PC-9 (cell line): ENCODE data around the gene MAGI1. TPM values are rescaled to one million over a fixed set of nuclear protein-coding genes. Genes with fewer than 3 reads are reported as not detected.

Experiments
- BruUV-seq: library from RNA; stranded (reverse); fragments of 400-500 nt; replicated peaks from 2 replicates; lab custom pipeline; 2021; lab: Mats Ljungman, UMichigan
- CTCF ChIA-PET: fragments of 300-600 bp; sonication (Branson Sonifier 250); formaldehyde crosslinking; loops from one replicate; lab custom pipeline; 2022; ENCODE audit warnings: antibody characterized with exemption; lab: Charles Lee
- POLR2A ChIA-PET: fragments of 300-600 bp; sonication (Branson Sonifier 250); formaldehyde crosslinking; loops from one replicate; lab custom pipeline; 2022; ENCODE audit warnings: antibody characterized with exemption; ENCODE audit not compliant: unreplicated experiment; lab: Charles Lee
- DNase-seq, 2 experiments: peaks; one replicate each; pipeline versions ENCODE4 v3.0.0 to v3.0.0-alpha.2; 2015 to 2022; ENCODE audit warnings: mixed read lengths in 1 of 2
- H2AFZ ChIP-seq: fragments of 200-600 bp; sonication (generic); 2 replicates; pipeline ENCODE4 v1.8.1; 2017; ENCODE audit warnings: antibody characterized with exemption
- H3F3A ChIP-seq: fragments of 200-600 bp; sonication (generic); 2 replicates; pipeline ENCODE4 v1.8.1; 2017; ENCODE audit warnings: antibody characterized with exemption, mild to moderate bottlenecking, low read depth; ENCODE audit not compliant: insufficient read depth
- H3K27ac ChIP-seq: fragments of 200-600 bp; sonication (generic); 2 replicates; pipeline ENCODE4 v1.6.1; 2016; ENCODE audit warnings: mixed run types
- H3K27me3 ChIP-seq: fragments of 200-600 bp; sonication (generic); 2 replicates; pipeline ENCODE4 v1.6.1; 2016; ENCODE audit warnings: low read depth, mixed run types; ENCODE audit not compliant: insufficient read depth
- H3K36me3 ChIP-seq: fragments of 200-600 bp; sonication (generic); 2 replicates; pipeline ENCODE4 v1.6.1; 2016; ENCODE audit warnings: low read depth, mixed run types
- H3K4me1 ChIP-seq: fragments of 200-600 bp; sonication (generic); replicated peaks from 2 replicates; pipeline ENCODE4 v1.6.1; 2016; ENCODE audit warnings: mixed run types; ENCODE audit not compliant: insufficient read depth
- H3K4me2 ChIP-seq: fragments of 200-600 bp; sonication (generic); 2 replicates; pipeline ENCODE4 v1.6.1; 2017; ENCODE audit warnings: mixed run types
- H3K4me3 ChIP-seq: fragments of 200-600 bp; sonication (generic); 2 replicates; pipeline ENCODE4 v1.6.1; 2016; ENCODE audit warnings: mixed run types
- H3K79me2 ChIP-seq: fragments of 200-600 bp; sonication (generic); 2 replicates; pipeline ENCODE4 v1.6.1; 2017; ENCODE audit warnings: low read depth, mixed run types
- H3K9me2 ChIP-seq: fragments of 200-600 bp; sonication (generic); 2 replicates; pipeline ENCODE4 v1.8.1; 2017; ENCODE audit warnings: mild to moderate bottlenecking; ENCODE audit not compliant: insufficient read depth
- H3K9me3 ChIP-seq: fragments of 200-600 bp; sonication (generic); 2 replicates; pipeline ENCODE4 v1.8.1; 2016; ENCODE audit warnings: low read depth; ENCODE audit not compliant: insufficient read depth
- H4K20me1 ChIP-seq: fragments of 200-600 bp; sonication (generic); 2 replicates; pipeline ENCODE4 v1.8.1; 2017; ENCODE audit not compliant: insufficient read depth
- EZH2 ChIP-seq: fragments of 200-600 bp; sonication (generic); IDR thresholded peaks from 2 replicates; pipeline ENCODE4 v1.8.0; 2017; ENCODE audit warnings: antibody characterized with exemption, low read depth
- intact Hi-C: fragments of 100-400 bp; cut with micrococcal nuclease; formaldehyde crosslinking; loops from one replicate; pipeline ENCODE4 v1.10.0; 2022; ENCODE audit not compliant: unreplicated experiment
- total RNA-seq: library from RNA; stranded (reverse); gene quantifications from 2 replicates; pipeline ENCODE4 v1.2.3, GENCODE V29; 2021
- TF ChIP-seq, protein P1 (sequence below): fragments of 200-600 bp; sonication (generic); conservative IDR thresholded peaks from 2 replicates; pipeline ENCODE4 v1.6.1; 2017; ENCODE audit warnings: mixed run types, antibody characterized with exemption, mild to moderate bottlenecking, moderate library complexity

The MAGI1 gene
- total RNA-seq, 1 experiment from 2014 or later = 23.3 TPM

- peak overlapping the region; percentile 86 for H3K4me2 ChIP-seq
- H3K9me3 ChIP-seq = no peaks in the 10 kb centered on the region
- intact Hi-C loops = no loop called here
- ChIA-PET CTCF (no interaction called here), POLR2A (no interaction called here)
- peak overlapping the region; percentile 92 for H2AFZ ChIP-seq
- no peaks in the 10 kb centered on the region for H3K36me3 ChIP-seq
- TF ChIP-seq, protein P1, sequence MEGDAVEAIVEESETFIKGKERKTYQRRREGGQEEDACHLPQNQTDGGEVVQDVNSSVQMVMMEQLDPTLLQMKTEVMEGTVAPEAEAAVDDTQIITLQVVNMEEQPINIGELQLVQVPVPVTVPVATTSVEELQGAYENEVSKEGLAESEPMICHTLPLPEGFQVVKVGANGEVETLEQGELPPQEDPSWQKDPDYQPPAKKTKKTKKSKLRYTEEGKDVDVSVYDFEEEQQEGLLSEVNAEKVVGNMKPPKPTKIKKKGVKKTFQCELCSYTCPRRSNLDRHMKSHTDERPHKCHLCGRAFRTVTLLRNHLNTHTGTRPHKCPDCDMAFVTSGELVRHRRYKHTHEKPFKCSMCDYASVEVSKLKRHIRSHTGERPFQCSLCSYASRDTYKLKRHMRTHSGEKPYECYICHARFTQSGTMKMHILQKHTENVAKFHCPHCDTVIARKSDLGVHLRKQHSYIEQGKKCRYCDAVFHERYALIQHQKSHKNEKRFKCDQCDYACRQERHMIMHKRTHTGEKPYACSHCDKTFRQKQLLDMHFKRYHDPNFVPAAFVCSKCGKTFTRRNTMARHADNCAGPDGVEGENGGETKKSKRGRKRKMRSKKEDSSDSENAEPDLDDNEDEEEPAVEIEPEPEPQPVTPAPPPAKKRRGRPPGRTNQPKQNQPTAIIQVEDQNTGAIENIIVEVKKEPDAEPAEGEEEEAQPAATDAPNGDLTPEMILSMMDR = no peak
- no peak for TF ChIP-seq EZH2
- no TSS peak for BruUV-seq
- no peaks in the 10 kb centered on the region for H3K79me2 ChIP-seq
- H3F3A ChIP-seq = peaks cover 9% of the 10 kb centered on the region; the same call in 1 of the 2 replicates
- H4K20me1 ChIP-seq = no peaks in the 10 kb centered on the region
- H3K27me3 ChIP-seq = no peaks in the 10 kb centered on the region
- H3K4me1 ChIP-seq = peaks cover 5% of the 10 kb centered on the region
- DNase-seq = no peak
- peak overlapping the region; percentile 62 for H3K4me3 ChIP-seq
- no peak overlapping the region for H3K27ac ChIP-seq
- H3K9me2 ChIP-seq = no peaks in the 10 kb centered on the region
Observed at GRCh38 chr3:66068255-66068654, 29.5 kb upstream of the MAGI1 start.

DNA sequence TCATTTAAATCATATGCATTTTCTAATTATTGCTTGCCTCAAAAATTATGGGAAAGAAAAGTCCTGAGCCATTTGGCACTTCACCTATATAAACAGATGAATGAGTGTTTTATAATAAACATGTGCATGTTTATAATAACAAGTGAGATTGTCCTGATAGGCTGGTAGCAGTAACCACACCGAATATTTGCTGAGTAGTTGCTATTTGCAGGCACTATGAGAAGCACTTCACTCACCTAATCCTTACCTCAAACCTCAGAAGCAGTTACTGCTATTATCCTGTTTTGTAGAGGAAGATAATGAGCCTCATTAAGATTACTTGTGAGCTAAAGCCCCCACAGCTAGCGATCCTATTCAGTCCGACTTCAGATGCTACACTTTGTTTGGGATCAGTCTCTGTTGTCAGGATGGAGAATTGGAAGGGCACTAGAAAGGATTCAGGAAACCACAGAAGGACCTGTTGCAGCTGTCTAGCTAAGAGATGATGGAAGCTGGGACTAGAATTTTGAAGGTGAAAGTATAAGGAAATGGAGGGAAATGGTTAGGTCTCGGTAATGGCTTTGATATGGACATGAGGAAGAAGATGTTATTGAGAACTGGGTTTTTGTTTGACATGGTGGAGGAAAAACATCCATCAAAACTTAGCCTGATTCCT, 28.4 kb upstream of the MAGI1 start:
- intact Hi-C loops = no loop called here
- Histone ChIP-seq H2AFZ (peak overlapping the region; percentile 92), H3K9me3 (no peaks in the 10 kb centered on the region), H3F3A (peaks cover 9% of the 10 kb centered on the region; the same call in 1 of the 2 replicates), H3K27ac (no peak overlapping the region), H3K4me1 (peaks cover 5% of the 10 kb centered on the region), H3K36me3 (no peaks in the 10 kb centered on the region), H3K4me2 (peak overlapping the region; percentile 86), H3K79me2 (no peaks in the 10 kb centered on the region), H4K20me1 (no peaks in the 10 kb centered on the region), H3K27me3 (no peaks in the 10 kb centered on the region), H3K4me3 (peak overlapping the region; percentile 62; the same call in 1 of the 2 replicates), H3K9me2 (no peaks in the 10 kb centered on the region)
- TF ChIP-seq, protein P1 = no peak
- no peak for TF ChIP-seq EZH2
- no peak for DNase-seq
- no TSS peak for BruUV-seq
- POLR2A ChIA-PET = no interaction called here
- CTCF ChIA-PET = no interaction called here

- no peak for TF ChIP-seq EZH2
- TF ChIP-seq, protein P1 = no peak
- Histone ChIP-seq H3K4me2 (no peak overlapping the region), H3K9me2 (no peaks in the 10 kb centered on the region), H3F3A (no peaks in the 10 kb centered on the region), H3K27me3 (no peaks in the 10 kb centered on the region), H4K20me1 (no peaks in the 10 kb centered on the region), H3K4me1 (peaks cover 22% of the 10 kb centered on the region), H2AFZ (no peak overlapping the region), H3K4me3 (no peak overlapping the region), H3K9me3 (no peaks in the 10 kb centered on the region), H3K27ac (no peak overlapping the region), H3K79me2 (no peaks in the 10 kb centered on the region), H3K36me3 (no peaks in the 10 kb centered on the region)
- no TSS peak for BruUV-seq
- ChIA-PET POLR2A (no interaction called here), CTCF (no interaction called here)
- DNase-seq = no peak
- intact Hi-C loops = no loop called here
Observed at GRCh38 chr3:66055289-66055688, 16.6 kb upstream of the MAGI1 start.
